GM20000 (cell line): ENCODE measurements around the gene PDK4.
A peak's percentile ranks its signal among the peaks of the same experiment; 100 is the strongest.
"Not testable (repeated sequence)": the region's sequence is repeated elsewhere in the genome, so short reads cannot be mapped to it uniquely, and the experiment has no call there.

Experiments used
- DNase-seq: peaks from one replicate; pipeline ENCODE4 v3.0.0; 2012; ENCODE audit warnings: low spot score
- CTCF ChIP-seq: IDR thresholded peaks from 2 replicates; pipeline ENCODE4 v1.5.1; 2012; ENCODE audit warnings: mild to moderate bottlenecking, control low read depth; ENCODE audit errors: extremely low read depth, missing control alignments

PDK4 gene

GRCh38 chr7:95619517-95619916 is 23.2 kb upstream of the PDK4 start:
- no peak for DNase-seq
- no peak for TF ChIP-seq CTCF

GRCh38 chr7:95614442-95614940 is 18.2 kb upstream of the PDK4 start:
- no peak for TF ChIP-seq CTCF
- DNase-seq, result no peak

GRCh38 chr7:95611224-95611623 is 14.9 kb upstream of the PDK4 start:
- TF ChIP-seq CTCF, result no peak
- no peak for DNase-seq

- TF ChIP-seq CTCF, result no peak
- DNase-seq, result no peak
Measured at GRCh38 chr7:95609277-95609971, 13.1 kb upstream of the PDK4 start.

GRCh38 chr7:95608359-95609173 is 12.2 kb upstream of the PDK4 start:
- DNase-seq, result peak; percentile 84
- no peak for TF ChIP-seq CTCF

- no peak for DNase-seq
- no peak for TF ChIP-seq CTCF
Measured at GRCh38 chr7:95607561-95607960, 11.2 kb upstream of the PDK4 start.

GRCh38 chr7:95605275-95605674 is 9.0 kb upstream of the PDK4 start:
- no peak for DNase-seq
- TF ChIP-seq CTCF, result no peak

GRCh38 chr7:95604811-95605210 is 8.5 kb upstream of the PDK4 start:
- DNase-seq, result not testable (repeated sequence)

- DNase-seq, result not testable (repeated sequence)
Measured at GRCh38 chr7:95604397-95604796, 8.1 kb upstream of the PDK4 start.
